GM18505 (cell line): ENCODE results near the gene FOXF2.

Source experiments
- ATAC-seq: cut with Tn5 transposase; IDR thresholded peaks from one replicate; pipeline ENCODE4 v1.9.1; 2021; ENCODE audit not compliant: unreplicated experiment
- POLR2A ChIP-seq: IDR thresholded peaks from 4 replicates; pipeline ENCODE4 v1.6.1; 2011; ENCODE audit warnings: borderline replicate concordance; ENCODE audit not compliant: insufficient read depth, insufficient read length; ENCODE audit errors: extremely low read depth

Gene FOXF2

GRCh38 chr6:1390133-1390945 lies 963 bp downstream of the FOXF2 start:
- ATAC-seq: no peak
- no peak for TF ChIP-seq POLR2A

DNA sequence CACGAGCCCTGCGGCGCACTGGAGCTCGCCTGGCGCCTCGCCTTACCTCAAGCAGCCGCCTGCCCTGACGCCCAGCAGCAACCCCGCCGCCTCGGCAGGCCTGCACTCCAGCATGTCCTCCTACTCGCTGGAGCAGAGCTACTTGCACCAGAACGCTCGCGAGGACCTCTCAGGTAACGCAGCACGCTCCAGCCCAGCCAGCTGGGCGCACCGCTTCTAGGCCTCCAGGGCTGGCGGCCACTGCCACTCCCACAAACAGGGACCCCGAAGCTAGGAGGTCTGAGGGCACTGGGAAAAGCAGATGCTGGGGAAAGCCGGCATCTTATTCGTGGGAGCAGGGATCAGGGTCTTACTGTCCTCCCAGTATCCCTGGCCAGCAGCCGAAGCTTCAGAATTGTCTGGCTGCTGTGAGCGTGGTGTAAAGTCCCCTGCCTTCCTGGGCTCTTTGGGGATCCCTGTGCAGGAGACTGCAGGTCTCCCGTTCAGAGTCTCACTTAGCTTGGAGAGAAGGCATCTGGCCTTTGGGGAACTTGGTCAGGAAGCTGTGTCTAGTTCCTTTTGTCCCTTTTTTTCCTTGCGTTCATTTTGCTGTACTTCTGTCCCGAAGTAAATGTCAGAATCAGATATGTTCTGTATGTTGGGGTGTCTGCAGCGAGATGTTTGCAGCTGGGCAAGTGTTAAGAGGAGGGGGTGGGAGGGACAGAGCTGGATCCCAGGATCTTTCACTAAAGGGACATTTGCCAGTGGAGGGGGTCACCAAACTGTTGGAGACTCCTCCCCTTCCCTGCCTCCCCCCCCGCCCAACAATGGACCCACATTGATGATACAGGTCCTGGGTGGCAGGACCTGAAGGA lies 1.8 kb downstream of the FOXF2 start:
- no peak for TF ChIP-seq POLR2A
- no peak for ATAC-seq

DNA sequence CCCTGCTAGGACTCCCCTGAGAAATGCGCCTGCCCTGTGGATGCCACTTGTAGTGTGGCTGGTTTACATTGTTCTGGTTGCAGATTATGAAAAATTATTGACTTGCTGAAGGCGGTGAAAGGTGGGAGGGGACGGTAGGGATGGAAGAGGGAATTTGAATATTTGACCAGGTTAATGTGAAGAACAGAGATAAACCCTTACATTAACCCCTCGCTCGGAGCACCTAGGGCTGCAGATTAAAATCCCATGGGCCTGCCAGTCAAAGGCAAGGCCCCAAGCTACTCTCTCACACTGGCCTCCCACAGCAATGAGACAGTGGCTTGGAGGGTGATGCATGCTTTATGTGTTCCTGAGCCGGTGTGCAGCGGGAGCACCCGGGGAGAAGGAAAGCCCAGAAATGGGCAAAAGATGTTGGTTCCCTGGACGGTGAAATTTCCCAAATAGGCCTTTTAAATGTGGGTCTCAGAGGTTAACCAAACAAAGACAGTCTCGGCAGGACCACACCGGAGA lies 2.5 kb downstream of the FOXF2 start:
- no peak for TF ChIP-seq POLR2A
- no peak for ATAC-seq

- no peak for TF ChIP-seq POLR2A
Measured at GRCh38 chr6:1392813-1393640, 3.7 kb downstream of the FOXF2 start.

DNA sequence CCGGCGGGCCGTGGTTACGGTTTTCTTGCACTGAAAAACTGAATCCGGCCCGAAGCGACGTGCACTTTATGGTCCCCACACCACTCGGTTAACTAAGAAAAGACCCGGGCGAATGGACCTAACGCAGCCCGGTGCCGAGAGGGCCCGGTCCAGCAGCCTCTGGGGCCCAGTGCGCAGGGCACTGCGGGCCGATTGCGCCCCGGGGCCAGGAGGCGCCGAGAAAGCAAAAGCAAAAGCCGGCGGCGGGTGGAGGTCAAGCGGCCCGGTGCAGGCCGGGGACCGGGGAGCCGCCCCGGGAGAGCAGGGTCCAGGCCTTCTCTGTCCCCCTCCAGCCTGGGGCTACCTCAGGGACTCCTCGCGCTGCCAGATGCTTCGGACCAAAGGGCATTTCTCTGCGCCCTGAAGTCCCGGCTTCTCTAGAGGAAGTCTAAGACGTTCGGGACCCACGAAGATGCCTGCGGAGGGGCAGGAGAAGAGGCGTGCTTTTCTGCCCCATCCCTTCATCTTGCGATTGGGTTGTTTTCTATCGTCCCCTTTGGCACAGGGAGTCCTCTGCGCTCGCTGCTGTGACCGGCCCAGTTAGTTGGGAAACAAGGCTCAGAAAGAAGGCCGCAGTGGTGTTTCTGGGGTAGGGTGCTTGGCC lies 4.4 kb downstream of the FOXF2 start:
- ATAC-seq: no peak
- no peak for TF ChIP-seq POLR2A

More at GRCh38 chr6:1392813-1393640, 3.7 kb downstream of the FOXF2 start:
- no peak for ATAC-seq

GRCh38 chr6:1394514-1395463 lies 5.4 kb downstream of the FOXF2 start:
- no peak for TF ChIP-seq POLR2A
- ATAC-seq: no peak

GRCh38 chr6:1395506-1395905 lies 6.1 kb downstream of the FOXF2 start:
- TF ChIP-seq POLR2A: no peak
- no peak for ATAC-seq

- ATAC-seq: no peak
- no peak for TF ChIP-seq POLR2A
Measured at GRCh38 chr6:1395941-1396908, 6.8 kb downstream of the FOXF2 start.

GRCh38 chr6:1396952-1397868 lies 7.8 kb downstream of the FOXF2 start:
- no peak for ATAC-seq
- no peak for TF ChIP-seq POLR2A

- ATAC-seq: no peak
- TF ChIP-seq POLR2A: no peak
Measured at GRCh38 chr6:1399085-1399780, 9.9 kb downstream of the FOXF2 start.
